HG02840 (cell line): ENCODE results near the gene TPRKB.
"Not testable (repeated sequence)": the region's sequence is repeated elsewhere in the genome, so short reads cannot be mapped to it uniquely, and the experiment has no call there.

Source experiments
- ATAC-seq: cut with Tn5 transposase; IDR thresholded peaks from one replicate; pipeline ENCODE4 v1.9.1; 2021; ENCODE audit warnings: mild to moderate bottlenecking, moderate library complexity, moderate number of reproducible peaks; ENCODE audit not compliant: unreplicated experiment, low FRiP score

The TPRKB gene

GRCh38 chr2:73701968-73702665 lies 35.0 kb downstream of the TPRKB start:
- ATAC-seq = no peak

GRCh38 chr2:73701448-73701765 lies 35.7 kb downstream of the TPRKB start:
- ATAC-seq = not testable (repeated sequence)

- no peak for ATAC-seq
These were observed 36.3 kb downstream of the TPRKB start for GRCh38 chr2:73700661-73701447.

- no peak for ATAC-seq
These were observed 37.0 kb downstream of the TPRKB start for GRCh38 chr2:73700131-73700611.

- no peak for ATAC-seq
These were observed 37.7 kb downstream of the TPRKB start for GRCh38 chr2:73699437-73699836.

GRCh38 chr2:73698101-73698500 lies 39.0 kb downstream of the TPRKB start:
- no peak for ATAC-seq

- no peak for ATAC-seq
These were observed 39.5 kb downstream of the TPRKB start for GRCh38 chr2:73697606-73698005.

GRCh38 chr2:73696985-73697384 lies 40.2 kb downstream of the TPRKB start:
- ATAC-seq = not testable (repeated sequence)

- not testable (repeated sequence) for ATAC-seq
These were observed 40.6 kb downstream of the TPRKB start for GRCh38 chr2:73696521-73696920.

- not testable (repeated sequence) for ATAC-seq
These were observed 46.6 kb downstream of the TPRKB start for GRCh38 chr2:73690372-73691088.

GRCh38 chr2:73688494-73688893 lies 48.7 kb downstream of the TPRKB start:
- ATAC-seq = not testable (repeated sequence)

GRCh38 chr2:73685764-73686438 lies 51.2 kb downstream of the TPRKB start:
- no peak for ATAC-seq

GRCh38 chr2:73684905-73685304 lies 52.2 kb downstream of the TPRKB start:
- not testable (repeated sequence) for ATAC-seq

- not testable (repeated sequence) for ATAC-seq
These were observed 52.8 kb downstream of the TPRKB start for GRCh38 chr2:73684325-73684724.

- not testable (repeated sequence) for ATAC-seq
These were observed 57.1 kb downstream of the TPRKB start for GRCh38 chr2:73679951-73680571.
